Measurements from ENCODE around the gene RAPGEF6.
A peak's percentile ranks its signal among the peaks of the same experiment; 100 is the strongest.
"Not testable (repeated sequence)": the region's sequence is repeated elsewhere in the genome, so short reads cannot be mapped to it uniquely, and the experiment has no call there.

The RAPGEF6 gene

GRCh38 chr5:131639148-131639547, 4.1 kb upstream of the RAPGEF6 start:
- DNase-seq, result no peak

GRCh38 chr5:131637694-131638093, 2.7 kb upstream of the RAPGEF6 start:
- no peak for DNase-seq

GRCh38 chr5:131635684-131636572, 899 bp upstream of the RAPGEF6 start:
- no peak for DNase-seq

GRCh38 chr5:131634666-131634995, 398 bp downstream of the RAPGEF6 start:
- DNase-seq, result peak; percentile 60 to 61

GRCh38 chr5:131634238-131634637, 791 bp downstream of the RAPGEF6 start:
- no peak for DNase-seq

GRCh38 chr5:131633830-131634229, 1.2 kb downstream of the RAPGEF6 start:
- DNase-seq, result no peak

GRCh38 chr5:131630963-131631350, 4.1 kb downstream of the RAPGEF6 start:
- DNase-seq, result no peak

- DNase-seq, result no peak
These were observed 4.6 kb downstream of the RAPGEF6 start for GRCh38 chr5:131630208-131630962.

GRCh38 chr5:131628990-131629389, 6.0 kb downstream of the RAPGEF6 start:
- DNase-seq, result no peak

- no peak for DNase-seq
These were observed 7.7 kb downstream of the RAPGEF6 start for GRCh38 chr5:131627207-131627865.

GRCh38 chr5:131622633-131623032, 12.4 kb downstream of the RAPGEF6 start:
- no peak for DNase-seq

- not testable (repeated sequence) for DNase-seq
These were observed 13.9 kb downstream of the RAPGEF6 start for GRCh38 chr5:131621164-131621563.

- no peak for DNase-seq
These were observed 15.9 kb downstream of the RAPGEF6 start for GRCh38 chr5:131619102-131619501.

- no peak for DNase-seq
These were observed 17.7 kb downstream of the RAPGEF6 start for GRCh38 chr5:131617140-131617822.

- no peak for DNase-seq
These were observed 19.1 kb downstream of the RAPGEF6 start for GRCh38 chr5:131615957-131616356.

- no peak for DNase-seq
These were observed 21.6 kb downstream of the RAPGEF6 start for GRCh38 chr5:131613423-131613822.

- DNase-seq, result no peak
These were observed 24.0 kb downstream of the RAPGEF6 start for GRCh38 chr5:131611064-131611381.

- DNase-seq, result no peak
These were observed 24.6 kb downstream of the RAPGEF6 start for GRCh38 chr5:131610198-131611063.

GRCh38 chr5:131609774-131610173, 25.3 kb downstream of the RAPGEF6 start:
- DNase-seq, result no peak

- no peak for DNase-seq
These were observed 26.4 kb downstream of the RAPGEF6 start for GRCh38 chr5:131608597-131608996.

GRCh38 chr5:131607903-131608540, 27.0 kb downstream of the RAPGEF6 start:
- DNase-seq, result no peak

GRCh38 chr5:131607418-131607817, 27.6 kb downstream of the RAPGEF6 start:
- no peak for DNase-seq
